H9 (cell line): ENCODE data around the gene LRP5. TPM values are rescaled to one million over a fixed set of nuclear protein-coding genes. Genes with fewer than 3 reads are reported as not detected.

Experiments
- DNase-seq: peaks from one replicate; pipeline ENCODE4 v3.0.0-alpha.2; 2017
- H2AFZ ChIP-seq: one replicate; pipeline ENCODE4 v1.6.1; 2013; ENCODE audit warnings: mild to moderate bottlenecking, low read length, control low read depth, moderate library complexity
- H2AK5ac ChIP-seq: 2 replicates; pipeline ENCODE4 v1.6.1; 2013; ENCODE audit warnings: low read length, control low read depth, mixed read lengths; ENCODE audit not compliant: insufficient read length
- H2BK120ac ChIP-seq: one replicate; pipeline ENCODE4 v1.6.1; 2013; ENCODE audit warnings: low read depth, mild to moderate bottlenecking, low read length, control low read depth, inconsistent platforms; ENCODE audit not compliant: poor library complexity, severe bottlenecking
- H2BK12ac ChIP-seq: 2 replicates; pipeline ENCODE4 v1.6.1; 2013; ENCODE audit warnings: low read length, control low read depth, mixed read lengths, low read depth; ENCODE audit not compliant: insufficient read length
- H2BK15ac ChIP-seq: 2 replicates; pipeline ENCODE4 v1.6.1; 2013; ENCODE audit warnings: low read depth, low read length, control low read depth
- H2BK20ac ChIP-seq: one replicate; pipeline ENCODE4 v1.6.1; 2013; ENCODE audit warnings: low read depth, mild to moderate bottlenecking, low read length, control low read depth, inconsistent platforms; ENCODE audit not compliant: poor library complexity, severe bottlenecking
- H2BK5ac ChIP-seq: 2 replicates; pipeline ENCODE4 v1.6.1; 2013; ENCODE audit warnings: low read length, control low read depth, mixed read lengths; ENCODE audit not compliant: insufficient read length
- H3K14ac ChIP-seq: 2 replicates; pipeline ENCODE4 v1.6.1; 2013; ENCODE audit warnings: low read length, control low read depth; ENCODE audit not compliant: insufficient read depth
- H3K18ac ChIP-seq: 2 replicates; pipeline ENCODE4 v1.6.1; 2013; ENCODE audit warnings: low read depth, mild to moderate bottlenecking, mixed read lengths, low read length, control low read depth; ENCODE audit not compliant: insufficient read length
- H3K23ac ChIP-seq: 2 replicates; pipeline ENCODE4 v1.6.1; 2013; ENCODE audit warnings: low read length, control low read depth, mixed read lengths, low read depth; ENCODE audit not compliant: insufficient read length
- H3K23me2 ChIP-seq: 2 replicates; pipeline ENCODE4 v1.6.1; 2013; ENCODE audit warnings: low read depth, mild to moderate bottlenecking, mixed read lengths, low read length, control low read depth; ENCODE audit not compliant: insufficient read length, poor library complexity, severe bottlenecking
- H3K27ac ChIP-seq: 2 replicates; pipeline ENCODE4 v1.5.1; 2013; ENCODE audit warnings: low read length, control low read depth, mixed read lengths, low read depth; ENCODE audit not compliant: insufficient read length
- H3K27me3 ChIP-seq: 2 replicates; pipeline ENCODE4 v1.6.1; 2013; ENCODE audit warnings: low read length, control low read depth, inconsistent platforms; ENCODE audit not compliant: insufficient read depth
- H3K4ac ChIP-seq: 2 replicates; pipeline ENCODE4 v1.6.1; 2013; ENCODE audit warnings: low read depth, mild to moderate bottlenecking, control low read depth, inconsistent platforms, low read length, moderate library complexity
- H3K4me1 ChIP-seq: 2 replicates; pipeline ENCODE4 v1.6.1; 2013; ENCODE audit warnings: low read length, control low read depth, inconsistent platforms; ENCODE audit not compliant: insufficient read depth
- H3K4me2 ChIP-seq: 2 replicates; pipeline ENCODE4 v1.6.1; 2013; ENCODE audit warnings: low read length, control low read depth, mixed read lengths; ENCODE audit not compliant: insufficient read length, insufficient read depth
- H3K56ac ChIP-seq: 2 replicates; pipeline ENCODE4 v1.6.1; 2013; ENCODE audit warnings: low read depth, mild to moderate bottlenecking, mixed read lengths, low read length, control low read depth; ENCODE audit not compliant: insufficient read length
- H3K79me1 ChIP-seq: 2 replicates; pipeline ENCODE4 v1.6.1; 2013; ENCODE audit warnings: low read depth, mild to moderate bottlenecking, moderate library complexity, low read length, control low read depth, inconsistent platforms; ENCODE audit not compliant: insufficient read depth, poor library complexity, severe bottlenecking
- H3K79me2 ChIP-seq: 2 replicates; pipeline ENCODE4 v1.6.1; 2013; ENCODE audit warnings: low read length, control low read depth, inconsistent platforms; ENCODE audit not compliant: insufficient read depth
- H3K9ac ChIP-seq: 2 replicates; pipeline ENCODE4 v1.6.1; 2013; ENCODE audit warnings: low read length, control low read depth, mixed read lengths; ENCODE audit not compliant: insufficient read length; ENCODE audit errors: extremely low read depth
- H3K9me3 ChIP-seq: one replicate; pipeline ENCODE4 v1.6.1; 2013; ENCODE audit warnings: low read depth, low read length, inconsistent platforms; ENCODE audit not compliant: control insufficient read depth
- H3T11ph ChIP-seq: one replicate; pipeline ENCODE4 v1.6.1; 2013; ENCODE audit warnings: mild to moderate bottlenecking, low read length, control low read depth, inconsistent platforms
- H4K20me1 ChIP-seq: one replicate; pipeline ENCODE4 v1.6.1; 2013; ENCODE audit not compliant: control insufficient read depth, insufficient read length, insufficient read depth
- H4K5ac ChIP-seq: 2 replicates; pipeline ENCODE4 v1.6.1; 2013; ENCODE audit warnings: low read depth, mild to moderate bottlenecking, mixed read lengths, low read length, control low read depth; ENCODE audit not compliant: insufficient read length
- H4K8ac ChIP-seq: replicated peaks from 2 replicates; pipeline ENCODE4 v1.6.1; 2013; ENCODE audit warnings: low read length, control low read depth, mixed read lengths, low read depth; ENCODE audit not compliant: insufficient read length
- H4K91ac ChIP-seq: 2 replicates; pipeline ENCODE4 v1.6.1; 2013; ENCODE audit warnings: low read depth, mild to moderate bottlenecking, moderate library complexity, mixed read lengths, low read length, control low read depth; ENCODE audit not compliant: insufficient read length
- H3K27ac Mint-ChIP-seq, 3 experiments: 2 replicates in 2 of 3; 3 replicates in 1 of 3; pipeline ENCODE4 v1.8.0; 2020 to 2021; ENCODE audit warnings: mixed read lengths in 3 of 3, mild to moderate bottlenecking in 1 of 3, moderate library complexity in 1 of 3
- H3K27me3 Mint-ChIP-seq: 2 replicates; pipeline ENCODE4 v1.8.0; 2021; ENCODE audit warnings: low read depth, mild to moderate bottlenecking, moderate library complexity, mixed read lengths
- H3K36me3 Mint-ChIP-seq, 3 experiments: 2 replicates in 2 of 3; 3 replicates in 1 of 3; pipeline ENCODE4 v1.8.0; 2020 to 2021; ENCODE audit warnings: low read depth in 3 of 3, mixed read lengths in 3 of 3; ENCODE audit not compliant: insufficient read depth in 1 of 3
- H3K4me1 Mint-ChIP-seq, 2 experiments: 2 replicates each; pipeline ENCODE4 v1.8.0; 2020; ENCODE audit warnings: mixed read lengths in 2 of 2
- H3K4me3 Mint-ChIP-seq, 2 experiments: 2 replicates in 1 of 2; 3 replicates in 1 of 2; pipeline ENCODE4 v1.8.0; 2020 to 2021; ENCODE audit warnings: mild to moderate bottlenecking in 2 of 2, mixed read lengths in 2 of 2, moderate library complexity in 1 of 2
- H3K9me3 Mint-ChIP-seq, 2 experiments: 2 replicates in 1 of 2; 3 replicates in 1 of 2; pipeline ENCODE4 v1.8.0; 2020; ENCODE audit warnings: mild to moderate bottlenecking in 2 of 2, mixed read lengths in 2 of 2, moderate library complexity in 1 of 2
- CTCF ChIP-seq: fragments of 200-600 bp; sonication (generic); conservative IDR thresholded peaks from 3 replicates; pipeline ENCODE4 v1.8.0; 2021; ENCODE audit warnings: antibody characterized with exemption, mild to moderate bottlenecking
- WGBS: extraction: QIAGEN DNeasy Blood & Tissue Kit; methylation state at CpG from one replicate; pipeline ENCODE4 v1.1.7; 2013; ENCODE audit warnings: missing lambda C conversion rate, low lambda C conversion rate, mixed read lengths; ENCODE audit not compliant: insufficient read length; ENCODE audit errors: extremely low coverage; 5-methylcytosine and 5-hydroxymethylcytosine counted together
- total RNA-seq: library from RNA; stranded (reverse); gene quantifications from 2 replicates; pipeline ENCODE4 v1.2.1, GENCODE V29; 2021

Gene LRP5
- total RNA-seq, 1 experiment from 2014 or later, result 38.4 TPM

GRCh38 chr11:68355471-68355870 is 43.1 kb downstream of the LRP5 start:
- no peak for TF ChIP-seq CTCF

More at GRCh38 chr11:68355471-68355870, 43.1 kb downstream of the LRP5 start:
- Histone ChIP-seq H3K9me3 (no peaks in the 10 kb centered on the region), H3T11ph (no peak overlapping the region), H3K79me2 (no peaks in the 10 kb centered on the region), H3K23me2 (no peaks in the 10 kb centered on the region), H3K4me2 (no peak overlapping the region), H3K18ac (no peak overlapping the region), H2BK20ac (no peak overlapping the region), H2BK120ac (no peak overlapping the region), H4K8ac (no peak overlapping the region), H3K4me1 (peaks cover 7% of the 10 kb centered on the region; the same call in 1 of the 2 replicates), H2BK5ac (no peak overlapping the region), H3K4ac (no peak overlapping the region), H2AFZ (no peak overlapping the region), H4K20me1 (no peaks in the 10 kb centered on the region), H4K5ac (no peak overlapping the region), H2BK15ac (no peak overlapping the region), H3K27ac (no peak overlapping the region), H4K91ac (no peak overlapping the region), H3K14ac (no peak overlapping the region), H2AK5ac (no peak overlapping the region), H3K23ac (no peak overlapping the region), H3K27me3 (no peaks in the 10 kb centered on the region), H3K56ac (no peak overlapping the region), H2BK12ac (no peak overlapping the region), H3K79me1 (no peaks in the 10 kb centered on the region), H3K9ac (no peak overlapping the region)
- Mint-ChIP-seq H3K27ac (no peak overlapping the region), H3K9me3 (peaks cover 0 to 3% of the 10 kb centered on the region in 2 experiments; a peak in 3 of 5 replicates), H3K36me3 (peaks cover 39 to 54% (median 54%) of the 10 kb centered on the region in 3 experiments), H3K4me1 (peaks cover 8 to 12% of the 10 kb centered on the region in 2 experiments), H3K4me3 (no peak overlapping the region), H3K27me3 (0 out of 2 replicates have a peak, but pooled peaks cover 2% of the 10 kb centered on the region)
- WGBS, result no CpG with 5 or more reads among the region's 7 CpGs
- DNase-seq, result no peak
